ENCODE data around the gene ENPP7.

Gene ENPP7

DNA sequence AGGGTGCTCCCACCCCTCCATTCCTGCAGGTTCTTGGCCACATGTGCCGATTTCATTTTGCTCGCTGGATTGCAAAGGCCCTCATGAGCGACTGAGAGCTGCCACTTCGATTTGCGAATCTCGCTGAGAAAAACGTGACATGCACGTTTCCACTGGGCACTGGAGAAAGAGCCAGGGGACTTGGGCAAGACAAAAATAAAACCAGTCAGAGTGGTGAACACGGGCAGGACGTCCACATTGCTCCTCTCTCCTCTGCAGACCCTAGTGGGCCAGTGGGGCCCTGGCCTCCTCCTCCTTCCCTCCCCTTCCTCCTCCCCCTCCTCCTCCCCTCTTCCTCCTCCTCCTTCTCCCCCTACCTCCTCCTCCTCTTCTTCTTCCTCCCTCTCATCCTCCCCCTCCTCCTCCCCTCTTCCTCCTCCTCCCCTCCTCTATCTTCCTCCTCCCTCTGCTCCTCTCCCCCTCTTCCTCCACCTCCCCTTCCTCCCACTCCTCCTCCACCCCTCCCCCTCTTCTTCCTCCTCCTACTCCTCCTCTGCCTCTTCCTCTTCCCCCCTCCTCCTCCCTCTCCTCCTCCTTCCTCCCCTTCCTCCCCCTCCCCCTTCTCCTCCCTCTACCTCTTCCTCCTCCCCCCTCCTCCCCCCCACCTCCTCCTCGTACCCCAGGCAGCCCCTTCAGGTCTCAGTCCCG, 28.1 kb upstream of the ENPP7 start:
- ChIA-PET CTCF (no interaction called here), POLR2A (no interaction called here)
- TF ChIP-seq, protein P1, sequence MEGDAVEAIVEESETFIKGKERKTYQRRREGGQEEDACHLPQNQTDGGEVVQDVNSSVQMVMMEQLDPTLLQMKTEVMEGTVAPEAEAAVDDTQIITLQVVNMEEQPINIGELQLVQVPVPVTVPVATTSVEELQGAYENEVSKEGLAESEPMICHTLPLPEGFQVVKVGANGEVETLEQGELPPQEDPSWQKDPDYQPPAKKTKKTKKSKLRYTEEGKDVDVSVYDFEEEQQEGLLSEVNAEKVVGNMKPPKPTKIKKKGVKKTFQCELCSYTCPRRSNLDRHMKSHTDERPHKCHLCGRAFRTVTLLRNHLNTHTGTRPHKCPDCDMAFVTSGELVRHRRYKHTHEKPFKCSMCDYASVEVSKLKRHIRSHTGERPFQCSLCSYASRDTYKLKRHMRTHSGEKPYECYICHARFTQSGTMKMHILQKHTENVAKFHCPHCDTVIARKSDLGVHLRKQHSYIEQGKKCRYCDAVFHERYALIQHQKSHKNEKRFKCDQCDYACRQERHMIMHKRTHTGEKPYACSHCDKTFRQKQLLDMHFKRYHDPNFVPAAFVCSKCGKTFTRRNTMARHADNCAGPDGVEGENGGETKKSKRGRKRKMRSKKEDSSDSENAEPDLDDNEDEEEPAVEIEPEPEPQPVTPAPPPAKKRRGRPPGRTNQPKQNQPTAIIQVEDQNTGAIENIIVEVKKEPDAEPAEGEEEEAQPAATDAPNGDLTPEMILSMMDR (IDR thresholded peaks at IDR 0.05; ENCODE audit: control extremely low read depth, extremely low read depth, low read depth, missing control alignments) = no peak
- no peak for DNase-seq (ENCODE audit: extremely low spot score)

DNA sequence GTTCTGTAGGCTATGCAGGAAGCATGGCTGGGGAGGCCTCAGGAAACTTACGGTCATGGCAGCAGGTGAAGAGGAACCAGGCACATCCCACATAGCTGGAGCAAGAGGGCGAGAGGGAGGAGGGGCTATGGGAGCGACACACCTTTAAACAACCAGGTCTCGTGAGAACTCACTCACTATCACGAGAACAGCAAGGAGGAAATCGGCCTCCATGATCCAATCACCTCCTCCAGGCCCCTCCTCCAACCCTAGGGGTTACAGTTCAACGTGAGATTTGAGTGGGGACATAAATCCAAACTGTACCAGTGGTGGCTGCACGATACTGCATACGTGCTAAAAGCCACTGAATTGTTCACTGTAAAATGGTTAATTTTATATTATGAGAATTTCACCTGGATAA, 26.1 kb upstream of the ENPP7 start:
- ChIA-PET CTCF (no interaction called here), POLR2A (no interaction called here)
- TF ChIP-seq, protein P1 (IDR thresholded peaks at IDR 0.05; ENCODE audit: control extremely low read depth, extremely low read depth, low read depth, missing control alignments) = no peak
- DNase-seq (ENCODE audit: extremely low spot score) = no peak

DNA sequence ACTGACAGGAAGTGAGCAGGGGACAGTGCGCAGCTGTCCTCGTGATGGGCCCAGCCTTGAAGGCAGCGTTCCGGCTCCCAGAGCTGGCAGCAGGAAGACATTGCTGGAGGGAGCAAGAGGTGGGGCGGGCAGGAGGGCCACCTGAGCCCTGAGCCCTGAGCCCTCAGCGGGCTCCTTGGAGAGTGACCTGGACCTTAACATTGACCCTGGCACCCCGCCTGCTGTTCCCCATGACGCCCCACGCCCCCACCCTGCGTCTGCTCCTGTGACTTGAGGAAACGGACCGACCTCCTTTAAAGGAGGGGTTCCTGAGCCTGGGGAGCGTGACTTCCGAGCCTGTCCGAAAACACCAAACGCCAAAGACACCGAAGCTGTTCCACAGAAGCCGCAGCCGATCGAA, 25.1 kb upstream of the ENPP7 start:
- POLR2A ChIA-PET = no interaction called here
- TF ChIP-seq, protein P1 (IDR thresholded peaks at IDR 0.05; ENCODE audit: control extremely low read depth, extremely low read depth, low read depth, missing control alignments) = no peak
- no peak for DNase-seq (ENCODE audit: extremely low spot score)
- CTCF ChIA-PET = interaction anchor here (1.6 kb wide), 1 partner anchor 11 kb away, joined by 3 read pairs; no protein-coding TSS in a partner anchor

DNA sequence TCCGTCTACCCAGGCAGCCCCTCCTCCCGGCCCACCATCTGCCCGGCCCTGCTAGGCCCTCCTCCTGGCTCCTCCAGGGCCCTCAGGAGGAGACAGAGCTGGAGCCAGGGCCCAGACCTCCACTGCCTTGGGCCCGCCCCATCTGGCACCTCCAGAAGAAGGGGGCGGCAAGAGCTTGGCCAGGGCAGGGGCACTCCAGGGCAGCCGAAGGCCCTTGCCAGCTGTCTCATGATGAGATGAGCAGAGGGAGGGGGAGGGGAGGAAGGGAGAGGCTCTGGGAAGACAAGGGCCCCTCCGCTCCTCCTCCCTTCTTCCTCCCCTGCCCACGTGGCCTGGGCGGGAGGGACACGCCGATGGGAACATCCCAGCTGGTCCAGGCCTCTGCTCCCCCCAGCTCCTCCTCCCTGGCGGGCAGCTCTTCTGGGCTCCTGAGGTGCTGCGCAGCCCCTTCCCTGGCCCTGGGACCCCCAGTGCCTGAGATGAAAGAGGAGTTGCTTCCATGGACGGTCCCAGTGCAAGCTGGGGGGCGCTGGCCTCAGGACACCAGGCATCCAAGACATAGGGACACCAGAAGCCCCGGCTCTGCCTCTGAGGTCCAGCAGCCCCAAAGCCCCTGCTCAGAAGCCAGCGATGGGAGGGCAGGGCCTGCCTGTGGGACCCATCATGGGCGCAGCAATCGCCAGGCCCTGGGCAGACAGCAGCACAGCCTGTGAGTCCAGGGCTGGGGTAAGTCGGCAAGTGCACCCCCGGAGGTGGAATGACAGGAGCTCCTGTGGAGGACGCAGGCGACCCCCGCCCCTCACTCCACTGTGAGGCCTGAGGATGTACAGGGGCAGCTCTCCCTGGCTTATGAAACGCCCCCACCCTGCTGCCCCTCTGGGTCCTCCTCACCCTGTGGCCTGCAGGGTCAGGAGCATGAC, 23.6 kb upstream of the ENPP7 start:
- TF ChIP-seq, protein P1 (IDR thresholded peaks at IDR 0.05; ENCODE audit: control extremely low read depth, extremely low read depth, low read depth, missing control alignments) = no peak
- DNase-seq (ENCODE audit: extremely low spot score) = no peak
- ChIA-PET POLR2A (interaction anchor here (0.5 kb wide), 1 partner anchor 386 kb away, joined by 3 read pairs; no protein-coding TSS in a partner anchor), CTCF (interaction anchor here (0.9 to 2.6 kb wide), 9 partner anchors 9 to 315 kb away, joined by 3 to 17 read pairs (median 4); no protein-coding TSS in a partner anchor)

DNA sequence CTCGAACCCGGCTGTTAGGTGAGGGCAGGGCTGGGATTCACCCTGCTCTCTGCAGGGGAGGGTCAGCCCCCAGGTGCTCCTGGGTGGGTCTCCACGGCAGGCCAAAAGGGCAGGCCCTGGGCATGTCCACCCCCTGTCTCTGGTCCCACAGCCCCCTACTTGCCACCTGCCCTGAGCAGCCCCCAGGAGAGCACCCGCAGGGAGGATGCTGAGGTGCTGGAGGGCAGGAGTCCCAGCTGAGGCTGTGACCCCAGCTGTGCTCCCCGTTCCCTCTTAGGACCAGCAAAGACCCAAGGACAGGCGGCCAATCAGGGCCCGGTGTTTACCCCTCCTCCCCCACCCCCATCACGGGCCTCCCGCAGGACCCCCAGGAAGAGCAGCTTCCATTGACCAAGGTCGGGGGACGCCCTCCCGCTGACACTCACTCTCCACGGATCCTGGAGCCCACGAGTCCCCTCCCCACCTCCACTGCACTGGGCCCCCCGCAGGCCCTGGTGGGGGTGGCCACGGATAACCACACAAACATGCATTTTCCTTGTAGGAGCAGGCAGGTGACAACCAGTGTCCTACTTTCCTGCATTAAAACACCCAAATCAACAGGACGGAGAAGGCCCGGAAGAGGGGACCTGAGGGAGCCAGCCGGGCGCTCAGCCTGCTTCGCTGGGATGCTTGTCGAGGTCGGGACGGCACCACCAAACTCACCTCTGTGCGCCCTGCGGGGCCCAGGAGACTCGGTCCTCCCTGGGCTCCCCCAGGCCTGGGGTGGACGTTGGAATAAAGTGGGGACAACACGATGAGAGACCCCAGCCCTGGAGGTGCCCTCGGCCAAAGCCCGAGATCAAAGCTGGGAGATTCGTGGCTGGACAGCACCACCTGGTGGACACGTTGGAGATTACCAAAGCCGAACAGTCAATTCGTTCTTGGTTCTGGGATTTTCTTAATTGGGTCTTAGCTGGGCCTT, 22.5 kb upstream of the ENPP7 start:
- ChIA-PET POLR2A (no interaction called here), CTCF (interaction anchor here (0.7 to 2.6 kb wide), 16 partner anchors 9 to 663 kb away, joined by 3 to 17 read pairs (median 4); no protein-coding TSS in a partner anchor)
- peak; percentile 76 for DNase-seq (ENCODE audit: extremely low spot score)
- TF ChIP-seq, protein P1 (IDR thresholded peaks at IDR 0.05; ENCODE audit: control extremely low read depth, extremely low read depth, low read depth, missing control alignments) = peak; percentile 81

All from GM10248 (cell line).